ENCODE data around the gene PDE4D.

DNA sequence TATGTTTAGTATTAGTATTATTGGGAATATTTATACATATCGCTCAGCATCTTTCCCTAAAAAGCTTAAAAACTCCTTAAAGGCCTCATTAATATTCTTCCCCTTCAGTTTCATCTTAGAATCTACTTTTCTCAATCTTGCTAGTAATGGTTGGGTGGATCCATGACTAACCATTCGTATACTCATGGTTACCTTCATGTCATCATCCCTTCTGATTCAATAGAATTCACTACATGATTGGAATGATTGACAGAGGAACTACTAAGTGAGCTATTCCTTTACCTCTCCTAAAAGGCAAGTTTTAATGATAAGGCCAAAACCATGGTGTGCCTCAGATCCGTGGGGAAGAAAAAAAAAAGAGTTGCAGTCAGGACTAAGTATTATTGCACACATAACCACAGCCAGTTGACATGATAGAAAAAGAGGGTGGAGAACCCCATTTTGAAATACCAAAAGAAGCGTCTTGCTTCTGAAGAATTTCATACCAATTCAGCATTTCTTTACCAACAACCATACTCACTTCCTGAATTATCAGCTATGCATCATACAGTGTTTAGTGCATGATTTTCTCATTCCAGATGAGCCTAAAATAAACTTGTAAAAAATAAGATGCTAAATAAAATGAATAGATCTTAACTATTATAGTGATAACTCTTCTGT is 624.6 kb downstream of the PDE4D start:
- TF ChIP-seq, protein P1, sequence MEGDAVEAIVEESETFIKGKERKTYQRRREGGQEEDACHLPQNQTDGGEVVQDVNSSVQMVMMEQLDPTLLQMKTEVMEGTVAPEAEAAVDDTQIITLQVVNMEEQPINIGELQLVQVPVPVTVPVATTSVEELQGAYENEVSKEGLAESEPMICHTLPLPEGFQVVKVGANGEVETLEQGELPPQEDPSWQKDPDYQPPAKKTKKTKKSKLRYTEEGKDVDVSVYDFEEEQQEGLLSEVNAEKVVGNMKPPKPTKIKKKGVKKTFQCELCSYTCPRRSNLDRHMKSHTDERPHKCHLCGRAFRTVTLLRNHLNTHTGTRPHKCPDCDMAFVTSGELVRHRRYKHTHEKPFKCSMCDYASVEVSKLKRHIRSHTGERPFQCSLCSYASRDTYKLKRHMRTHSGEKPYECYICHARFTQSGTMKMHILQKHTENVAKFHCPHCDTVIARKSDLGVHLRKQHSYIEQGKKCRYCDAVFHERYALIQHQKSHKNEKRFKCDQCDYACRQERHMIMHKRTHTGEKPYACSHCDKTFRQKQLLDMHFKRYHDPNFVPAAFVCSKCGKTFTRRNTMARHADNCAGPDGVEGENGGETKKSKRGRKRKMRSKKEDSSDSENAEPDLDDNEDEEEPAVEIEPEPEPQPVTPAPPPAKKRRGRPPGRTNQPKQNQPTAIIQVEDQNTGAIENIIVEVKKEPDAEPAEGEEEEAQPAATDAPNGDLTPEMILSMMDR (conservative IDR thresholded peaks at IDR 0.05; ENCODE audit: low read depth, low read length) = no peak
- TF ChIP-seq NFE2L2 (IDR thresholded peaks at IDR 0.05; ENCODE audit: low read depth, low read length) = no peak
- TF ChIP-seq MAZ (IDR thresholded peaks at IDR 0.05; ENCODE audit: borderline replicate concordance, low read depth, low read length) = no peak
- no peak for TF ChIP-seq FOS (IDR thresholded peaks at IDR 0.05; ENCODE audit: low read depth, low read length)
- TF ChIP-seq, protein P2, sequence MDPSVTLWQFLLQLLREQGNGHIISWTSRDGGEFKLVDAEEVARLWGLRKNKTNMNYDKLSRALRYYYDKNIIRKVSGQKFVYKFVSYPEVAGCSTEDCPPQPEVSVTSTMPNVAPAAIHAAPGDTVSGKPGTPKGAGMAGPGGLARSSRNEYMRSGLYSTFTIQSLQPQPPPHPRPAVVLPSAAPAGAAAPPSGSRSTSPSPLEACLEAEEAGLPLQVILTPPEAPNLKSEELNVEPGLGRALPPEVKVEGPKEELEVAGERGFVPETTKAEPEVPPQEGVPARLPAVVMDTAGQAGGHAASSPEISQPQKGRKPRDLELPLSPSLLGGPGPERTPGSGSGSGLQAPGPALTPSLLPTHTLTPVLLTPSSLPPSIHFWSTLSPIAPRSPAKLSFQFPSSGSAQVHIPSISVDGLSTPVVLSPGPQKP (IDR thresholded peaks at IDR 0.05; ENCODE audit: borderline replicate concordance, low read depth, low read length) = no peak
- TF ChIP-seq SMC3 (IDR thresholded peaks at IDR 0.05; ENCODE audit: low read depth, low read length) = no peak
- TF ChIP-seq CEBPB (IDR thresholded peaks at IDR 0.05; ENCODE audit: low read depth, low read length) = no peak
- no peak for TF ChIP-seq RFX5 (IDR thresholded peaks at IDR 0.05; ENCODE audit: low read depth, low read length)
- TF ChIP-seq, protein P3, sequence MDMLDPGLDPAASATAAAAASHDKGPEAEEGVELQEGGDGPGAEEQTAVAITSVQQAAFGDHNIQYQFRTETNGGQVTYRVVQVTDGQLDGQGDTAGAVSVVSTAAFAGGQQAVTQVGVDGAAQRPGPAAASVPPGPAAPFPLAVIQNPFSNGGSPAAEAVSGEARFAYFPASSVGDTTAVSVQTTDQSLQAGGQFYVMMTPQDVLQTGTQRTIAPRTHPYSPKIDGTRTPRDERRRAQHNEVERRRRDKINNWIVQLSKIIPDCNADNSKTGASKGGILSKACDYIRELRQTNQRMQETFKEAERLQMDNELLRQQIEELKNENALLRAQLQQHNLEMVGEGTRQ (IDR thresholded peaks at IDR 0.05; ENCODE audit: low read depth, low read length) = no peak
- no peak for TF ChIP-seq POLR2A (IDR thresholded peaks at IDR 0.05; ENCODE audit: low read depth, low read length)
- no peak for TF ChIP-seq MXI1 (IDR thresholded peaks at IDR 0.05; ENCODE audit: borderline replicate concordance, low read depth, low read length)
- TF ChIP-seq BHLHE40 (IDR thresholded peaks at IDR 0.05; ENCODE audit: low read depth, low read length) = no peak
- no peak for TF ChIP-seq MAFK (IDR thresholded peaks at IDR 0.05; ENCODE audit: low read depth, low read length)

Measured in IMR-90 (cell line).